GM19025 (cell line): Measurements from ENCODE around the gene PTPRB.

Experiments
- ATAC-seq: cut with Tn5 transposase; IDR thresholded peaks from one replicate; pipeline ENCODE4 v1.9.1; 2021; ENCODE audit warnings: mild to moderate bottlenecking, low read depth, moderate library complexity; ENCODE audit not compliant: unreplicated experiment

The PTPRB gene

DNA sequence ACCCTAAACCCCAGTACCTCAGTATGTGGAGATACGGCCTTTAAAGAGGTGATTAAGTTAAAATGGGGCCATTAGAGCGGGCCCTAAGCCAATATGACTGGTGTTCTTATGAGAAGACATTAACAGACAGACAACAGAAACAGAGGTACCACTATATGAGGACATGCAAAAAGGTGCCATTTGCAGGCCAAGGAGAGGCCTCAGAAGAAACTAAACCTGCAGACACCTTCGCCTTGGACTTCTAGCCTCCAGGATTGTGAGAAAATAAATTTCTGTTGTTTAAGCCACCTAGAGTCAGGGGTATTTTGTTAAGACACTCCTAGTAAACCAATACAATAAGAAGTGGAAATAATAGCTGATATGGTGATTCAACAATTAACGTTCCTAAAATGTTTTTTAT is 32.6 kb downstream of the PTPRB start:
- no peak for ATAC-seq

GRCh38 chr12:70603044-70603443 is 34.2 kb downstream of the PTPRB start:
- ATAC-seq, result no peak

GRCh38 chr12:70598467-70599193 is 38.6 kb downstream of the PTPRB start:
- no peak for ATAC-seq

DNA sequence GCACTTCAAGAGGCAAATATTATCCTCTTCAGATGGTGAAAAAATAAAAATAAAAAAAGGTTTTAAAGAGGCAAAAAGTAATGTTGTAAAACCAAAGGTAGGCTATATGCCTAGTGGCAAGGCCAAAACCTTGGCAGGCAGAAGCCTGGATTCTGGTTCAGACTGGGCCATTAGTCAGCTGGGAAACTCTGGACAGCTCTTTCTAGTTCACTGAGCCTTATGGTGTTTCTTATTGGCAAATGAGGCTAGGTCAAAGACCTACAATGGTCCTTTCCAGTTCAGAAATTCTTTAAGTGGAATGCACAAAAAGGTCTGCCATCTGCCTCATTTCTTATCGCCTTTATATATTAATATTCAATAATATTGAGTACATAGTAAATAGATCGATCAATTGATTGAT is 44.6 kb downstream of the PTPRB start:
- no peak for ATAC-seq

- no peak for ATAC-seq
Measured at GRCh38 chr12:70590549-70591226, 46.5 kb downstream of the PTPRB start.

DNA sequence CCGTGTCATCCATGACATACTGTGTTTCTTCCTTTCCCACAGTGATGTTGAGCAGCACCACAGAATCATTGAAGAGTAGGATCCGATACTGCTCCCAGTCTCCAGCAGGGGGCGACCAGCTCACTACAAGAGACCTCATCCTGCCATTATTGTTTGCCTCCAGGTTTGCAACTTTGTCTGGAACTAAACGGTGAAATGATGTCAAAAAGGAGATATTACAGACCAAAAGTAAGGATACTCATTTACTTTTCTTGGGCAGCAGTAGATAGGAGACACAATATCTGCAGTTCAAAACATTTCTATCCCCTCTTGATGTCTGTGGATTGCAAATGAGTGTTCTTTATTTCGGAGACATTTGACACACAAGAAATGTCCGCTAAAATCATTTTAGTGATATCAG is 47.2 kb downstream of the PTPRB start:
- ATAC-seq, result no peak

DNA sequence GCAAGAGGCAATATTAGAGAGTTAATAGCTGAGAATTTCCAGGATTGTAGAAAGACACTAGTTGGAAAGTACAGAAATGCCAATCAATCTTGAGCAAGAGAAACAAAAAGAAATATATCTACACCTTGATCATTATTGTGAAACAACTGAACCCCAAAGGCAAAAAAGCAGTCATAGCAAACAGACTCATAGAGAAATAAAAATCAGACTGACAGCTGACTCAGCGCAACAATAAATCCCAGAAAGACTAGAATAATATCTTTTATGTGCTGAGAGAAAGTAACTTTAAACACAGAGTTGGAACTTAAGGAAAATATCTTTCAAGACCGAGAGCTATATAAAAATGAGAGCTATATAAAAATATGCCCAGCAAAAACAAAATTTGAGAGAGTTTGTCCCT is 52.9 kb downstream of the PTPRB start:
- ATAC-seq, result no peak

DNA sequence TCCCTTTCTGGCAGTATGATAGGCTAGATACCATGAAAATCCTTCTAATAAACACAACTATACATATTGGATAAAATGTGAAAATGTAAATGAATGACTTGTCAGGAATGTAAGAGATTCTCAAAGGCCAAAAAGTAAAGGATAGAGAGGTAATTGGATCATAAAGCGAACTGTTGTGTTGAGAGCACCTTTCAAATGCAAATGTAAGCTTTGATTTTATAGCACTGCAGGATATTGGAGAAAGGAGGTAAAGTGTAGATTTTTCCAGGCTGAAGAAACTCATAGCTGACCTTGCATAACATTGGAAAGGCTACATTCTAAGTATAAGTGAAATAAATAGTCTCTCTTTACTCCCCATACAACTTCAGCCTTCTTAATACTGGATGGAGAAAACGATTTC is 54.0 kb downstream of the PTPRB start:
- ATAC-seq, result no peak

DNA sequence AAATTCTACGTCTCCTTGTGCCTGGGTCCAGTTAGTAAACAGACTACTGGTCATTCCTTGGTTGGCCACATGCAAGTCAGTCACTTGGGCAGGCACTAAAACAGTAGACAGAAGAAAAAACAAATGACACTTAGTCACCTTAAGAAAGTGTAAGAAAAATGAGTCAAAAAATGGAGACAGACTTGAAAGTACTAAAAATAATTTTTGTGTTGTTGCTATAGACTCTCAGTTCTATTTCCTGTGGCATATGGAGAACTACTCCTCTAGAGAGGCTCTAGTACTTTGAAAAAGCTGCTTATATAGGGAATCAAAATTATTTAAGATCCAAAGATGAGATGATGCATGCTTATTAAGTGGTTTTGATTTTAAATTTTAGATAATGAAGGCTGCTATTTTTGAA is 56.0 kb downstream of the PTPRB start:
- ATAC-seq, result no peak

DNA sequence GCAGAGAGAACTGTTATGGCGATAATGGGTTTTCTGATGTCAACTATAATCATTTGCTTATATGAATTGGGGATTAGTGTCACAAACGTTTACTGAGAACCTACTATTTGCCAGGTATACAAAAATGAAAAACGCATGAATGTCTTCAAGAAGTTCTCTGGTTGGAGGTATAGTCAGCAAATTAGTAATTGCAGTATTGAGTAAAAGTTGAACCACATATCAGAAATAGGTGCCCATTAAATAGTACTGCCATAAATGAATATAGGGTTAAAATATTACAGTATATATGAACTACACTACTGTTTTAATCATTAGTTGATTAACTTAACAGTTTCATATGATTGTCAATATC is 60.0 kb downstream of the PTPRB start:
- no peak for ATAC-seq

- peak; percentile 61 for ATAC-seq
Measured at GRCh38 chr12:70576341-70577282, 60.6 kb downstream of the PTPRB start.

DNA sequence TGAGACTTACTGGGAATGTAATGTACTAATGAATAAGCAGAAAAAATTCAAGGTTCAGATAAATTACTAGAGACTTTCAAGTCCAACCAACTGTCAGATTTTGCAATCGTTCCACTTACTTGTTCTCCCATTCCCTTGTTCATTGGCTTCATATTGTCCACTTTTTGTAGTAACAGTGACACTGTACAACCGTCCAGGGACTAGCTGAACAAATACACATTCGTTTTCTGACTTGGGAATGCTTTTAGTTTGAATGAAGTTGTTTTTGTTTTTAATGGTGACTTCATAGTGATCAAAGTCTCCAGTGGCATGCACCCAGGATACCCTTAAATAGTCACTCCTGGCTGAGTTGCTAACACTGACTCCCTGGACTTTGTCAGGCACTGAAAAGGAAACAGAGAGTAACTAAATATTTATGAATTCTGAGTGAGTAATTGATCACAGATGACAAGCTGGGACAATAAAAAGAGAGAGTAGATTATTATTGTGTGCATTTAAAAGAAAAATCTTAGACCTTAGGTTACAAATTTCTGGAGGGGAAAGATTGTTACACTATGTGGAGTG is 65.4 kb downstream of the PTPRB start:
- ATAC-seq, result no peak

GRCh38 chr12:70571029-70571428 is 66.2 kb downstream of the PTPRB start:
- ATAC-seq, result no peak

DNA sequence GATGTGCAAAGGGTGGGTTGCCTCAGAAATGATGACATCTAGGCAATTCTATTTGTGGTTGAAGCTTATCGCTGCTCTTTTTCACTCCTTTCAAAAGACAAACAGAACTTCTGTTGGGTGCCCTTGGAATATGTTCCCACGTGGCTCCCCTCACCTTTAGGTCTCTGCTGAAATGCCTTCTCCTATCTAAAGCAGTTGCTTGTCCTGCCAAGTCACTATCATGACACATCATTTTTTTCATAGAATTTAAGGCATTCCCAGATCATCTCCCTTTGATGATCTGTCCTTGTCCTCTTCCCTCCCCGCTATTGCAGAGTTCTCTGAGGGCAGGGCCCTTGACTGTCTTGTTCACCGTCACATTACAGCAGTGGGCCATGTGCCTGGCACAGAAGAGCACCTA is 75.7 kb downstream of the PTPRB start:
- ATAC-seq, result no peak

GRCh38 chr12:70560671-70561070 is 76.6 kb downstream of the PTPRB start:
- no peak for ATAC-seq

GRCh38 chr12:70559390-70559789 is 77.8 kb downstream of the PTPRB start:
- ATAC-seq, result no peak

DNA sequence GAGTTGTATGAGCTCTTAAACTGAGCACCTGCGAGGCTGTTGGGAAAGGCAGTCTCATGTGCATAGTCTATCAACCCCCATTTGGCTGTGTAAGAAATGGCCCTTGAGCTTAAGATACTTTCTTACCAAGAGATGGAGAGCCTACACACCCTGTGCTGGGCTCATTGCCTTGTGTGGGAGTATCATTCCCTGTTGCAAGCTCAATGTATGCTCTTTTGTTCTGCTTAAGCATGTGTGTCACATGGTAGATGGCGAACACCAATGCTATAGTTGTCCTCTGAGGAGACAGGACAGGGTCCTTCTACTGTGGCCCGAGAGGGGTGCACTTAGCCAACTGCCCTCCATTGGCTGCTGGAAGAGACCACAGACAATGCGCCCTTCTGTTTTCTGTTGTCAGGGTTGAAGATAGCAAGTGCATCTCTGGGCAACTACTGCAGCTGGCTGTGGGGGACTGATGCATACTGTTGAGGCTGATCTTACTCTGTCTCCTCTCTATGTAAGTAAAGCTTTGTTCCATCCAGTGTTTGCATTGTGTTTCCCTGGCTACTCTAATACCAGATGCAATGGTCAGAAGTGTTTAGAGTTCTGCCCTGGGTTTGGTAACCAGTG is 79.5 kb downstream of the PTPRB start:
- no peak for ATAC-seq

DNA sequence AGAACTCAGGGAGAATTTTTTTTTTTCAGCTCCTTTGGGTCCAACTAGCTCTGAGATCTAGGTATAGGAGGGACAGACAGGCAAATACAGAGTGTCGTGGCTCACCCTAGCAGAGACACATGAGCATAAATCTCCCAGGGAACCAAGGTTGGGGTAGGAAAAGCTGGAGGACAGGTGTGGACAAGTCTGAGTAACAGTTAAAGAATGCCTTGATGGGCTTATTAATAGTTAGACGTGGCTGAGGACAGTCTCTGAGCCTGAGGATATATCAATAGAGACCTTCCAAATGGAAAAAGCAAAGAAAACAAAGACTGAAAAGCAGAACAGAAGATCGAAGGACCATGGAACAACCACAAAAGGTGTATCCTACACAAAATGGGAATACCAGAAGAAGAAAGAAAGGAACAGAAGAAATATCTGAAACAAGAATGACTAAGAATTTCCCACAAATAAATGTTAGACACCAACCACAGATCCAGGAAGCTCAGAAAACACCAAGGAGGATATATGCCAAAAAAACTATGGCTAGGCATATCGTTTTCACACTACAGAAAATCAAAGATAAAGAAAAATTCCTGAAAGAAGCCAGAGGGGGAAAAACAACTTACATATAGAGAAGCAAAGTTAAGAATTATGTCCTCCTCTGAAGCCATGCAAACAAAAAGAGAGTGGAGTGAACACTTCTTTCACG is 80.9 kb downstream of the PTPRB start:
- no peak for ATAC-seq

DNA sequence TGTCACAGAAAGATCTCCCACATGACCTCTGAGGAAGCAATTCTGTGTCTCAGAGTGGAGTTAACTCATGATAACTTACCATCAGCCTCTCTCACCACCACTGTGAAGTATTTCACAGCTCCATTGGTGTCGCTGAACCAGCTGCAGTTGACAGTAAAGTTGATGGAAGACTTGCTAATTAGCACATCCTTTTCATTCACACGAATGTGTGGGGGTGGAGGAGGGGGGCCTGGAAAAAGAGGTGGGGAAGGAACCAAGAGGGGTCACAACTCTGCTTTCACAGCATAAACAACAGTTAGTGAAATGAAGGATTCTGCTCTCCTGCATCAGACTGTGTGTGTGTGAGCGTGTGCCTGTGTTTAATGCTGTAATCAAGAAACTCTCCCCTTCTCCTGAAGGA is 82.1 kb downstream of the PTPRB start:
- no peak for ATAC-seq

DNA sequence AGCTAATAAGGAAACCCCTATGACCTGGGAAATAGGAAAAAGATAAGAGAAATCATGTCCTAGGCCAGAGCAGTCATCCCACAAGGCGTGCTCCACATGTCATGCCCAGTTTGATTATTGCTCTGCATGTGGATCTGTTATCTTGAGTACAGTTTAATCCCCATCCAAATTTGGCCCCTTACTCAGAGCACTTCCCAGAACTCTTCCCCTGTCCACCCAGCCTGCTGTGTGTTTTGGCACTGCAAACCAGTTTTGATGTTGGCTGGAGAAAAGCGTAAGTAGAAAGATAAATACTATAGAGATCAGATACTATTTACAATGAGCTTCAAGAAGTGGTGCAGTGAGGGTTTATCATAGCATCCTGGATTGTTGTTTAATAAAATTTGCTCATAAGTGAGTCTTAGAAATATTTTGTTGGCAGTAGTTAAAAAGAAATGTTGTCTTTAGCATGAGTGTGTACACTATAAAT is 83.8 kb downstream of the PTPRB start:
- no peak for ATAC-seq
